ENCODE data around the gene ACTR2.

Gene ACTR2

DNA sequence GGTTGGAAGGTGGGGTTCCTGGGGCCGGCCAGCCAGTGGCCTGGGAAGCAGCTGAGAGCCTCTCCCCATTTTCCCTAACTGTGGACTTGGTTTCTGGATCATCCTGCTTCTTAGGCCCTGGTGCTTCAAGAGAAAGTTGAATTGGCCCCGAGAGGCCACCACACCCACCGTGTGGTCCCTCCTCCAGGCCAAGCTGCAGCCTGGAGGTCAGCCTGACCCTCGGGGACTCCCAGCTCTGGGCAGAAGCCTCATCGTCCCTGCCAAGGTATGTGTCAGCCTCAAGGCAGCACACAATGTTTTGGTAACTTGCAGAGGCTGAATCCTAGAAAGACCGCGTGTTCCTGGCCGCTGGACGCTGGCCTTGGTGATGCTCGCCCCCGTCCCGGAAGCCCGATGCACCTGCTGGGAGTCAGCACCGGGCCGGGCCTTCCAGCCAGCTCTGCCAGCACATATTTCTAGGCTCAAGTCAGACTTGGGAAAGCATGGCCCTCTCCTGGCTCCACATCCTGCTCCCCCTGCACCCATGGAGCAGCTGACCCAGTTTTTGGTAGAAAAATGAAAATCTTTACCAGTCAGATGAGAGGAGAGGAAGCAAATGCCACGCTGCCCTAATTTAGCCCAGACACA, 72.6 kb downstream of the ACTR2 start:
- TF ChIP-seq TAF1 (IDR thresholded peaks at IDR 0.05; ENCODE audit: low read depth, low read length) (no peak), POU2F2 (IDR thresholded peaks at IDR 0.05; ENCODE audit: low read depth, low read length) (no peak), POLR2A (IDR thresholded peaks at IDR 0.05; ENCODE audit: low read depth, low read length) (no peak), SPI1 (IDR thresholded peaks at IDR 0.05; ENCODE audit: low read depth, low read length) (no peak), PAX5 (IDR thresholded peaks at IDR 0.05; ENCODE audit: insufficient read depth, low read length, severe bottlenecking) (no peak), POLR2AphosphoS5 (IDR thresholded peaks at IDR 0.05; ENCODE audit: low read depth, low read length) (no peak)
- DNase-seq (ENCODE audit: insufficient read length, low spot score) (no peak), FAIRE-seq (no peak)

GRCh38 chr2:65300761-65301711, 73.4 kb downstream of the ACTR2 start:
- DNase-seq (ENCODE audit: insufficient read length, low spot score): peak; percentile 74
- peak; percentile 85 for FAIRE-seq

GRCh38 chr2:65305934-65306333, 78.3 kb downstream of the ACTR2 start:
- FAIRE-seq (no peak), DNase-seq (ENCODE audit: insufficient read length, low spot score) (no peak)
- TF ChIP-seq POLR2AphosphoS5 (IDR thresholded peaks at IDR 0.05; ENCODE audit: low read depth, low read length) (no peak), TAF1 (IDR thresholded peaks at IDR 0.05; ENCODE audit: low read depth, low read length) (no peak), POU2F2 (IDR thresholded peaks at IDR 0.05; ENCODE audit: low read depth, low read length) (no peak), PAX5 (IDR thresholded peaks at IDR 0.05; ENCODE audit: insufficient read depth, low read length, severe bottlenecking) (no peak), POLR2A (IDR thresholded peaks at IDR 0.05; ENCODE audit: low read depth, low read length) (no peak), SPI1 (IDR thresholded peaks at IDR 0.05; ENCODE audit: low read depth, low read length) (no peak)

More at GRCh38 chr2:65300761-65301711, 73.4 kb downstream of the ACTR2 start:
- TF ChIP-seq POLR2A (IDR thresholded peaks at IDR 0.05; ENCODE audit: low read depth, low read length) (no peak), POLR2AphosphoS5 (IDR thresholded peaks at IDR 0.05; ENCODE audit: low read depth, low read length) (no peak), TAF1 (IDR thresholded peaks at IDR 0.05; ENCODE audit: low read depth, low read length) (no peak), POU2F2 (IDR thresholded peaks at IDR 0.05; ENCODE audit: low read depth, low read length) (peak; percentile 88), PAX5 (IDR thresholded peaks at IDR 0.05; ENCODE audit: insufficient read depth, low read length, severe bottlenecking) (no peak), SPI1 (IDR thresholded peaks at IDR 0.05; ENCODE audit: low read depth, low read length) (peak; percentile 26; the same call in 1 of the 2 replicates)

DNA sequence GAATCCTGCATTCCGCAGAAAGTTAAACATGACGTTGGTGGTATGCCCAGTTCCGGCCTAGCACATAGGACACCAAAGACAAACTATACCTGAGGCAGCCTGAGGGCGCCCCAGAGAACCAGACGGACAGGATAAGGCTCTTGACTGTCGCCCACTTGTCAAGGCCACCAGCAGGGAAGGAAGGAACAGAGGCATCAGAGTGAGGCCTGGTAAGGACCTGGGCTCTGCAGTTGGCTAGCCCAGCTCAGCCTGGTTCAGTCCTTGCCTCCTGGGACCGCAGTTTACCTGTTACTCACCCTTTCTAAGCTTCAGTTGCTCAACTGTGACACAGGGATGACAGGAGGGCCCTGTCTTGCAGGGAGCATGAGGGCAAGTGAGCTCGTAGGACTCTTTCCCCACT, 82.1 kb downstream of the ACTR2 start:
- DNase-seq (ENCODE audit: insufficient read length, low spot score): no peak

DNA sequence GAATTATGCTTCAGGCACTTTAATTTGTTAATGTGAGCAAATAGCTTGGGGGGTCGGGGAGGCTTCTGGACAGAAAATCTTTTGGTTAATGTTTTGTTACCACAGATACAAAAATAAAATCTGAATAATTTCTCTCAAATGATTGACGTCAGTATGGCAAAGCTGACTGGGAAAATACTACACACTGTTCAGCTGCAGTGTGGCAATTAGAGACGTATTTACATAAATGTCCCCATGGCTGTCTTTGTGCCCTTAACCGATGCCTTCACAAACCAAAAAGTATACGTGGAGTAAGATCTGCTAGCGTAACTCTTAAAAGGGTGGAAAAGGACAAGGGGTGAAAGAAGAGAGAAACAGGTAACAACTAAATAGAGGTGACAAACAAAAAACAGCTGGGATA, 83.4 kb downstream of the ACTR2 start:
- no peak for TF ChIP-seq SPI1 (IDR thresholded peaks at IDR 0.05; ENCODE audit: low read depth, low read length)
- no peak for TF ChIP-seq POU2F2 (IDR thresholded peaks at IDR 0.05; ENCODE audit: low read depth, low read length)
- TF ChIP-seq POLR2A (IDR thresholded peaks at IDR 0.05; ENCODE audit: low read depth, low read length): no peak
- no peak for TF ChIP-seq TAF1 (IDR thresholded peaks at IDR 0.05; ENCODE audit: low read depth, low read length)
- TF ChIP-seq POLR2AphosphoS5 (IDR thresholded peaks at IDR 0.05; ENCODE audit: low read depth, low read length): no peak
- TF ChIP-seq PAX5 (IDR thresholded peaks at IDR 0.05; ENCODE audit: insufficient read depth, low read length, severe bottlenecking): no peak
- no peak for DNase-seq (ENCODE audit: insufficient read length, low spot score)
- no peak for FAIRE-seq

More for the DNA sequence above, 82.1 kb downstream of the ACTR2 start:
- no peak for FAIRE-seq
- TF ChIP-seq POLR2AphosphoS5 (IDR thresholded peaks at IDR 0.05; ENCODE audit: low read depth, low read length): no peak
- no peak for TF ChIP-seq TAF1 (IDR thresholded peaks at IDR 0.05; ENCODE audit: low read depth, low read length)
- TF ChIP-seq PAX5 (IDR thresholded peaks at IDR 0.05; ENCODE audit: insufficient read depth, low read length, severe bottlenecking): no peak
- no peak for TF ChIP-seq POU2F2 (IDR thresholded peaks at IDR 0.05; ENCODE audit: low read depth, low read length)
- TF ChIP-seq POLR2A (IDR thresholded peaks at IDR 0.05; ENCODE audit: low read depth, low read length): no peak
- no peak for TF ChIP-seq SPI1 (IDR thresholded peaks at IDR 0.05; ENCODE audit: low read depth, low read length)

GRCh38 chr2:65311596-65311995, 84.0 kb downstream of the ACTR2 start:
- TF ChIP-seq SPI1 (IDR thresholded peaks at IDR 0.05; ENCODE audit: low read depth, low read length) (no peak), POLR2A (IDR thresholded peaks at IDR 0.05; ENCODE audit: low read depth, low read length) (no peak), POU2F2 (IDR thresholded peaks at IDR 0.05; ENCODE audit: low read depth, low read length) (no peak), PAX5 (IDR thresholded peaks at IDR 0.05; ENCODE audit: insufficient read depth, low read length, severe bottlenecking) (no peak), POLR2AphosphoS5 (IDR thresholded peaks at IDR 0.05; ENCODE audit: low read depth, low read length) (no peak)
- DNase-seq (ENCODE audit: insufficient read length, low spot score) (no peak), FAIRE-seq (no peak)

GRCh38 chr2:65313126-65313953, 85.7 kb downstream of the ACTR2 start:
- DNase-seq (ENCODE audit: insufficient read length, low spot score): no peak
- TF ChIP-seq TAF1 (IDR thresholded peaks at IDR 0.05; ENCODE audit: low read depth, low read length) (no peak), POLR2AphosphoS5 (IDR thresholded peaks at IDR 0.05; ENCODE audit: low read depth, low read length) (no peak), SPI1 (IDR thresholded peaks at IDR 0.05; ENCODE audit: low read depth, low read length) (no peak), POU2F2 (IDR thresholded peaks at IDR 0.05; ENCODE audit: low read depth, low read length) (no peak), PAX5 (IDR thresholded peaks at IDR 0.05; ENCODE audit: insufficient read depth, low read length, severe bottlenecking) (no peak), POLR2A (IDR thresholded peaks at IDR 0.05; ENCODE audit: low read depth, low read length) (no peak)
- FAIRE-seq: no peak

DNA sequence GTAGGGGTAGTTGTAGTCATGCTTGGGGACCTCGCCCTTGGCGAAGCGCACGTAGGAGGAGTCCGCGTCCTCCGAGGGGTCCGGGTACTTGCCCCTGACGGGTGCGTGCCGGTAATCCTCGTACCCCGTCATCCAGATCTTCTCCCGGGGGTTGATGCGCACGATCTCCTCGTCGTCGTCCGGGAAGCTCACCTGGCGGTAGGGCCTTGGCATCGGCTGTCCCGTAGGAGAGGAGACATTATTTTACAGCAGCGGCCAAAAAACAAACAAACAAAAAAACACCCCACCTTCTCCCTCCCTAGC, 86.3 kb downstream of the ACTR2 start:
- TF ChIP-seq PAX5 (IDR thresholded peaks at IDR 0.05; ENCODE audit: insufficient read depth, low read length, severe bottlenecking): no peak
- no peak for TF ChIP-seq POLR2AphosphoS5 (IDR thresholded peaks at IDR 0.05; ENCODE audit: low read depth, low read length)
- no peak for TF ChIP-seq SPI1 (IDR thresholded peaks at IDR 0.05; ENCODE audit: low read depth, low read length)
- TF ChIP-seq POLR2A (IDR thresholded peaks at IDR 0.05; ENCODE audit: low read depth, low read length): no peak
- no peak for TF ChIP-seq POU2F2 (IDR thresholded peaks at IDR 0.05; ENCODE audit: low read depth, low read length)
- no peak for TF ChIP-seq TAF1 (IDR thresholded peaks at IDR 0.05; ENCODE audit: low read depth, low read length)
- FAIRE-seq: no peak
- DNase-seq (ENCODE audit: insufficient read length, low spot score): no peak

All from GM12891 (cell line).